GM12864 (cell line): ENCODE data around the gene LIX1L.

Source experiments
- DNase-seq: peaks from one replicate; pipeline ENCODE4 v3.0.0-alpha.2; 2011; ENCODE audit warnings: low read depth
- H3K4me3 ChIP-seq: 2 replicates; pipeline ENCODE4 v1.5.1; 2011; ENCODE audit warnings: mild to moderate bottlenecking, low read depth, low read length, control low read depth
- TF ChIP-seq, protein P1 (sequence below): IDR thresholded peaks from 2 replicates; pipeline ENCODE4 v1.5.1; 2011; ENCODE audit warnings: low read depth, mild to moderate bottlenecking, moderate library complexity, low read length, control low read depth, inconsistent platforms; ENCODE audit errors: missing control alignments

Gene LIX1L

DNA sequence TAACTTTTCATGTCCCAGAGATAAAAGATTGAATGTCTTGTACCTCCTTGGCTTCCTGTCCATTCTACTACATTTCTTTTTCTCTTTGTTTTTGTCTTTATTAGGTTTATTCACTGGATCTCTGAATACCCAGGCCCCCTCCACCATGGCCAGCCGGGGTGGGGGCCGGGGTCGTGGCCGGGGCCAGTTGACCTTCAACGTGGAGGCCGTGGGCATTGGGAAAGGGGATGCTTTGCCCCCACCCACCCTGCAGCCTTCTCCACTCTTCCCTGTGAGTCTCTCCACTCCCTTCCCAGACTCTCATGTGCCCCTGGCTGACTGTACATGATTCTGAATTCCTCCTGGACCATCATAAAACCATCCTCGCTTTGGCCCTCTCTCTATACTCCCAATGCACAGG, 16.9 kb upstream of the LIX1L start:
- DNase-seq: no peak
- no peak overlapping the region for H3K4me3 ChIP-seq
- TF ChIP-seq, protein P1, sequence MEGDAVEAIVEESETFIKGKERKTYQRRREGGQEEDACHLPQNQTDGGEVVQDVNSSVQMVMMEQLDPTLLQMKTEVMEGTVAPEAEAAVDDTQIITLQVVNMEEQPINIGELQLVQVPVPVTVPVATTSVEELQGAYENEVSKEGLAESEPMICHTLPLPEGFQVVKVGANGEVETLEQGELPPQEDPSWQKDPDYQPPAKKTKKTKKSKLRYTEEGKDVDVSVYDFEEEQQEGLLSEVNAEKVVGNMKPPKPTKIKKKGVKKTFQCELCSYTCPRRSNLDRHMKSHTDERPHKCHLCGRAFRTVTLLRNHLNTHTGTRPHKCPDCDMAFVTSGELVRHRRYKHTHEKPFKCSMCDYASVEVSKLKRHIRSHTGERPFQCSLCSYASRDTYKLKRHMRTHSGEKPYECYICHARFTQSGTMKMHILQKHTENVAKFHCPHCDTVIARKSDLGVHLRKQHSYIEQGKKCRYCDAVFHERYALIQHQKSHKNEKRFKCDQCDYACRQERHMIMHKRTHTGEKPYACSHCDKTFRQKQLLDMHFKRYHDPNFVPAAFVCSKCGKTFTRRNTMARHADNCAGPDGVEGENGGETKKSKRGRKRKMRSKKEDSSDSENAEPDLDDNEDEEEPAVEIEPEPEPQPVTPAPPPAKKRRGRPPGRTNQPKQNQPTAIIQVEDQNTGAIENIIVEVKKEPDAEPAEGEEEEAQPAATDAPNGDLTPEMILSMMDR: no peak

DNA sequence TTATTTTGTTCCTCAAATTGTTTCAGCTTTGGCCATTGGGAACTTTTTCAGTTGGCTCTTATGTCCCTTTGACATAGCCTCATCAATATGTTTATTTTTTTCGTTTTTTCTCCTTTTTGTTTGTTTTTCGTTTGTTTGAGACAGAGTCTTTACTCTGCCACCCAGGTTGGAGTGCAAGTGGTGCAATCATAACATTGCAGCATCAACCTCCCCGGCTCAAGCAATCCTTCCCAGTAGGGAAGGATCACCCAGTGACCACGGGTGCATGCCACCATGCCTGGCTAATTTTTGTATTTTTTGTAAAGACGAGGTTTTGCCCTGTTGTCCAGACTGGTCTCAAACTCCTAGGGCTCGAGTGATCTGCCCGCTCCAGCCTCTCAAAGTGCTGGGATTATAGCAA, 14.8 kb upstream of the LIX1L start:
- H3K4me3 ChIP-seq: no peak overlapping the region
- no peak for DNase-seq
- TF ChIP-seq, protein P1: no peak

DNA sequence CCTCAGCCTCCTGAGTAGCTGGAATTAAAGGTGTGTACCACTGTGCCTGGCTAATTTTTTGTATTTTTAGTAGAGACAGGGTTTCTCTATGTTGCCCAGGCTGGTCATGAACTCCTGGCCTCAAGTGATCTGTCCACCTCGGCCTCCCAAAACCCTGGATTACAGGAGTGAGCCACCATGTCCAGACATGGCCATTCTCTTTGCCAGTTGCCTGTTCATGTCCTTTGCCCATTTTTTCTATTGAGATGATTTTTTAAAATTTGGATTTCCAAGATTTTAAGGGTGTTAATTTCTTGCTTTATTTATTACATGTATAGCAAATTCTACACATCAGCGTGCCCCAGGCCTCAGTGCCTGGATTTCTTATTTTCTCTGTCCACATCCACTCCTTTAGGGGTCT, 9.5 kb upstream of the LIX1L start:
- no peak overlapping the region for H3K4me3 ChIP-seq
- TF ChIP-seq, protein P1: no peak
- no peak for DNase-seq

DNA sequence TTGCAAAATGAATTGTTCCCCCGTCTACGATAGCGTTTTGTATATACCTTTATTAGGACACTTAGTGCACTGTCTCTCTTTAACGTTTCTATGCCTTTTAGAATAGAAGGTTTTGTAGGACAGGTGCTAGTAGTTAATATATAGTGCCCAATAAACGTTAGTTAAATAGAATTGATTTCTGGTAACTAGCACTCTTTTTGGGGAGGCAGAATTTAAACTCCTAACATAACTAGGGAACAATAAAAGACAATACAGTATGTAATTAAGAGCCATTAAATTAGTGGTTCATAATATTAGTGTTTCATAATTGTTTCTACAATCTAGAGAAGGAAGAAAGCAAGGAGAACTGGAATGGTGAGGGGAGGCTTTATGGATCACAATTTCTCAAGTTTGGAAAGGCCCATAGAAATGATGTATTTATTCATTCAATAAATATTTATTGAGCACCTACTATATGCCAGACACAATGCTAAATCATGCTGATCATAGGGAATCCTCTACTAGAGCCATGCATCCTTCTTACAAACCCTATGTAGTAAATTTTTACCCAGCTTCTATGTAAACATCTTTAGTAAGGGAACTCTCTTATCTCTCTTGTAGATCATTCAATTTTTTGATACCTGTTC, 7.4 kb upstream of the LIX1L start:
- no peak for DNase-seq
- TF ChIP-seq, protein P1: no peak
- peak overlapping the region; percentile 77 for H3K4me3 ChIP-seq

DNA sequence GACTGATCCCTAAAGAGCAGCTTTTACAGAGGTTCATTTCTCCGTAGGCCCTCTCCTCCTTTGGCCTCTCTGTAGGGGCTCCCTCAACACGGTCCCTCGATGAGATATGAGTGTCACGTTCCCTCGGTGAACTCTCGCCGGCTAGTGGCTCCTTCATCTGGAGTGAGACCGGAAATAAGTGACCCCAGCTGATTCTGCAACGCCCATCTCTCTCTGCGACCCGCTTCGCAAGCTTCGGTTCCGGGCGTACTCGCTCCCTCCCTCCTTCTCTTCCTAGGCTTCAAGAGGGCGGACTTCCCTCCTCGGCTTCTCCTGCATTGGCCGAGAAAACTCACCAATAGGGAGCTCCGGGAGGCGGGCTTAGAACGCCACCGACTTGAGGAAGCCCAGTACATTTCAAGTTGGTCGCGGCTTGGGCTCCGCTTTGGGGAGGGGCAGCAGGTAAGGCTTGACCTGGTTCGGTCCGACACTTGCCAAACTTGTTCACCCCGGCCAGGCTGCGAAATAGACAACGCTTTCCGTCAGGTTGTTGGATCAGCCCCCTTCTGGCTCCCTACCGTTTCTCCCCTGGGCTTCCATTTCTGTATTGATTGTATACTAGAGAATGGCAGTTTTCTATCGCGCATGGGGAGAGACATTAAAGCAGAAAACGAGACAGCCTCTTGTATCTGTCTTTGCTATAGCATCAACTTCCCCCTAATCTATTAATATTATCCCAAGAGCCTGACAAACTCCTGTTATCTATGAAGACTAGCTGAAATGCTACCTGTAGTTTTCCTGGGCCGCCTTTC, 6.7 kb upstream of the LIX1L start, which contains the start of the genes ANKRD34A and POLR3GL:
ANKRD34A (minus strand) TSS at position 248 of the 791 bp plus-strand sequence. CDS start 2,816 bp downstream, outside the sequence.
POLR3GL (plus strand) TSS at position 363 of the 791 bp plus-strand sequence. CDS start 10,176 bp downstream, outside the sequence.
- H3K4me3 ChIP-seq: peak within 1 kb of the TSS; percentile 77
- TF ChIP-seq, protein P1: no peak
- peak; percentile 91 for DNase-seq

DNA sequence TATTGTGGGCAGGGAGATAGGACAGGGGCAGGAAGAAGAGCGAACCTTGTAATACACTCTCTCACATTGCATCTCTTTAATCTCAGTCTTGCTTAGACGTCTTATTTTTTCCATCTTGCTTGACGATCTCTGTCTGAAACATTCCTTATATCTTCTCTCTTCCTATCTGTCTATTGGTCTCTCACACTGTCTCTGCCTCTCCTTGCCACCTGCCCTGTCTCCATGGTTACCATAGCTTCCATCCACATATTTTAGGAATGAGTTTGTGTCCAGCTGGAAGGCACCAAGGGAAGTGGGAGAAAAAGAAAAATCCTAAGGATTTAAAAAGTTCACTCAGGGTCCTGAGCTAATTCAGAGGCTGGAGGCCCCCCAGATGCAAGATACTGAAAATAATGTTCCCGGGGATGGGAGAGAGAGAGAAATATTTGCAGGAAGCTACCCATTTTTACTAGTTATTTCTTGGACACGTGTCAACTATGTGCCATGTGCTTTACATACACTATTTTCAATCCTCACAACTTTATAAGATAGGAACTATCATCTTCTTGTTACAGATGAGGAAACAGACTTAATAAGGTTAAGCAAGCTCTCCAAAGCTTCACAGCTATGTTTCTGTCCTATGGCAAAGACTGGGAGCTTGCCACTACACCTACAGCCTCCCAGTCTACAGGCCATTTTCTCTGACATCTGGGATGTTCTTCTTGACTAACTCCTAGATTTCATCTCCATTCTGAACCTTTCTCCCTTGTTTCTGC, 5.6 kb upstream of the LIX1L start:
- TF ChIP-seq, protein P1: no peak
- no peak for DNase-seq
- H3K4me3 ChIP-seq: peak overlapping the region; percentile 77
